HG02885 (cell line): ENCODE data around the gene CHSY1.

Experiments
- ATAC-seq: cut with Tn5 transposase; IDR thresholded peaks from one replicate; pipeline ENCODE4 v1.9.1; 2021; ENCODE audit warnings: mild to moderate bottlenecking; ENCODE audit not compliant: unreplicated experiment, poor library complexity

The CHSY1 gene

DNA sequence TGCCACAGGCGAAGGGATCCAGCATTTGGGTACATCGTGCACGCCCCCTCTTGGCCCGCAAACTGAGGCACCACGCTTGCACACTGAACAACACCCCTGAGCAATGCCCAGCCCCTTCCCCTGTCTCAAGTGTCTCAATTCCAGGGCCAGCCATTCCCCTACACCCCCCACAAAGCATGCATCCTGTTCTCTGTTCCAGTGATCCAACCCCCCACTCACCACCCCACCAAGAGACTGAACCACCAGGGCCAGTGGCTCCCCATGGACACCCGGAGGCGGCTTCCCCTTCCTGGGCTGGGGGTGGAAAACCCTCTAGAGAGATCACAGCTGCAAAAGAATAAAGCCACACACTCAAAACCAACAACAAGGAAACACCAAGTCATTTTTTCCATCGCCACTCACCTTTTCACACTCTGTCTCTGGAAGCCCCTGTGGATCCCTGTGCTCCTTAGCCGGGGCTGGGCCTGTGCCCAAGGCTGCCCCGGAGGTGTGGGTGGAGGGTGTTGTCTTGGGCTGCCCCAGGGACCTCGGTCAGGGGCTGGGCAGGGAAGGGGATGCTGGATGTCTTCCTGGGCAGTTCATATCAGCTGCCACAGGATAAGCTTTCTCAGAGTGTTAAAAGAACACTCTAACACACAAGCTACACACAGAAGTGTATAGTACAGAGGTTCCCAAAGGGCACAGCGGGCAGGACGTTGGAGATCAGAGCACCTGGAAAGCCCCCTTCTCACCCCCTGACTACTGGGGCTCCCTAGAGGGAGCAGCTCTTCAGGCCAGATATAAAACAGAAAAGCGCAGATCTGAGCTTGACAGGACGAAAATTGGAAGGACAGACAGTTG lies 92.5 kb downstream of the CHSY1 start:
- ATAC-seq = no peak

DNA sequence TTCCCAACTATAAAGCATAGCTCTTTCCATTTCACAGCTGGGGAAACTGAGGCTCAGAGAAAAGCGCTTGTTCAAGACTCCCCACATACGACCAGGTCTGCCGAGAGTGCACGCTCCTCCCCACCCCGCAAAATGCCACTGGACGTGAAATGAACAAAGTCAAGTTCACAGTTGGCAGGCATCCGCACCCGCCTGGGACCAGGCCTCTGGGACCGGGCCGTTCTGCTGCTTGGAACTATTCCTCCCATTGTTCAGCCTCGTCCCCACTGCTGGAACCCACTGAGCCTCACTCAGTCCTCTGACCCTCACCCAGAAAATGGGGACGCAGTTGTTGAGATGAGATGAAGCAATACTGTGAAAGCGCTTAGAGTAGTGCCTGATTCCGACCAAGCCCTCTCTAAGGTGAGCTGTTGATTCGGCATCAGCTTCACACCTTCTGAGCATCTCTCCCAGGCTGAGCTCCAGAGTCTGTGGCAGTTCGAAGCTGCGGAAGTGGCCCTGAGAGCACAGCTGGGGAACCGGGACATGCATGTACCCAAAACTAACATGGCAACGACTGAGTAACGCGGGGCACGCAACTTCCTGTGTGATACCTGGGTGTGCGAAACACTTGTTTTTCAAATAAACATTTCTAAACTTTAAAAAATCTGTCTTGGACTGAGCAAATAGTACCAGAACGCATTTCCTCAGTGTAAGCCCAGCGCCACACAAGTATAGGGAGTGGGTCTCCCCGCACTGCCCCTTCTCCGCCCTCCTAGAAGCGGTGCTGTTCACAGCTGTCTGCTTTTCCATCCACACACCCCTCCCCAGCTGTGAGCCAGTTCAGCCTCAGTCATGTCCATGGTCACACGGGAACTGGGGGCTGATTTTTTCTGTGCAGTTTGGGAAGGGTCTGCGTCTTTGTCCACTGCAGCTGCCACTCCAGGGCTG lies 93.4 kb downstream of the CHSY1 start:
- ATAC-seq = no peak

DNA sequence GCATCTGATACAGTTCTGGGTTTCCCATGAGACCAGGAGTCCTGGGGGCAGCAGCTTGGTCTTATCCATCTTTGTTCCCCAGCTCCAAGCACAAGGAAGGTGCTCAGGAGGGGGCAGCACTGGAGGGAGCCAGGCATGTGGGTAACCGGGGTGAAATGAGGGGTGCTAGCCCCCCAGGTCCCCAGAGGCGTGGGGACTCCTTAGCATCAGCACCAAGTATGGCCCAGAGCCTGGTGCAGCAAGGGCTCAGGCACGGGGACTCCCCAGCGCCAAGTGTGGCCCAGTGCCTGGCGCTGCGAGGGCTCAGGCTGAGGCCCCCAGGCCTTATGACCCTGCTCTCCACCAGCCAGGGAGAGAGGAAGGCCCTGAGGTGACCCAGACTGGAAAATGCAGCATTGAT lies 94.1 kb downstream of the CHSY1 start:
- ATAC-seq = no peak

DNA sequence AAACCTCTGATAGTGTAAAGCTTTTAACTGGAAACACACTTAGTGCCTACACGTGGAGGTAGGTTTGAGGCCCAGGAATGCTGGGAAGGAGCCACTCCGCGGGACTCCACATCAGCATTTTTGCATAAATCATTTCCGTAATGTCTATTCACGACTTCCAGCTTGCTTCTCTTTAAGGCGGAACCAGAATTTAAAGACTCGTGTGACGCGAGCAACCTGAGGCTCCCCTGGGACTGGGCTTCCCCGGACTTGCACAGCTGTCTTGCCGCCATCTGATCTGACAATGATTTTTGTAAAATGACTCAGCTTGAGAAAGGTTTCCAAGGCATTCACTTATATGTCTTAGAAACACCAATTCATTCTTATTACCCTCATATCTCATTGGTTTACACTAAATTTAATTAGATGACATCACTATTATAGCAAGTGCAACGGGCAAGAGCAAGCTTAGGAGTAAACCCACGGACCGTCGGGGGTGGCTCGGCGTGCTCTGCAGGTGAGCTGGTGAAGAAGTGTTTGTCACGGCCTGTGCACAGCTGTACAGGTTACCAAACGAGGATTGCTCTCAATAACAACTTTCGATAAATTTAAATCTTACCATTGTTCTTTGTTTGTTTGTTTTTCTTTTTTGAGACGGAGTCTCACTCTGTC lies 95.2 kb downstream of the CHSY1 start:
- ATAC-seq = peak; percentile 86

DNA sequence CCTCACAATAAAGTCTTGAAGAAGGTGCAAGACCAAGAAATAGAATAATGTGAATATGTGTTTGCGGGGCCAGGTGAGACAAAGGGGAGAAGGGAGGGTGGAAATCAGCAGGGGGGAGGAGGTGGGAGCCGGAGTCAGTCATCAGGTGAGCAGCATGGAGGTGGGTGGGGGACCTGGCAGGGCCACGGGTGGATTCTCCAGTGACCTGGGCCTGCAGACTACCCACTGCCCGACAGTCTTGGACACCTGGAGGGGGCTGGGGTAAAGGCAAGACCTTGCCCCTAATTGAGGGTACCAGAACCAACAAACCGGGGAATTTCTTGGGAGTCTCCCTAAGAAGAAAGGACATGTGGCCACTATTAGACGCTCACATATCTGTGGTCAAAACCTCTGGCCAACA lies 95.8 kb downstream of the CHSY1 start:
- no peak for ATAC-seq

DNA sequence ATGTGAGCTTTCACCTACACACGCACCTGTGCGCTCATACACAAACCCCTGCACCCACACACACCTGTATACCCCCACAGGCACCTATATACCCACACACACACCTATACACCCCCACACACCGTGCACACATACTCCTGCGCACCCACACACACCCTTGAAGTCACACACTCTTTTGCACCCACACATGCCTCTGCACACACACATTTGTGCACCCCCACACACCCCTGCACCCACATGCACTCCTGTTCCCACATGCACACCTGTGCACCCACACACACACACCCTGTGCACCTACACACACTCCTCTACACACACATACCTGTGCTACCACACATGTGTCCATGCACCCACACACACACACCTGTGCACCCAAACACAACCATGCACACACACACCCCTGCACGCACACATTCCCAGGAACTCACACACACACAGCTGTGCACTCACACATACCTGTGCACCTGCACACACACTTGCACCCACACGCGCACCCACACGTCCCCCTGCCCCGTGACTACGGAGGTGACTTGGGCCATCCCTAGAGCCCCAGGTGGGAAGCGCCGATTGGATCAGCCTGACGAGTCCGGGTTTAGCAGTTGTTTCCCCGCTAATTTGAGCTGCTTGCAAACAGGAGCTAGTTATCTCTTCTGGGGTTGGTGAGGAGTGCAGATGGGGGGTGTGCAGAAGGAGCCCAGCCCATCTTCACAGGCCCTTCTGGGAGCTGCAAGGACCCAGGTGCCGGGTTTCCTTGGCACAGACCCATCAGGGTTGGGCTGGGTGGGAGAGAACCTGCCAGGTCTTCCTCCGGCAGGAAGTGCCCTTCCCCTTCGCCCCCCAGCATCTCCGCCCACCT lies 97.8 kb downstream of the CHSY1 start:
- ATAC-seq = no peak

DNA sequence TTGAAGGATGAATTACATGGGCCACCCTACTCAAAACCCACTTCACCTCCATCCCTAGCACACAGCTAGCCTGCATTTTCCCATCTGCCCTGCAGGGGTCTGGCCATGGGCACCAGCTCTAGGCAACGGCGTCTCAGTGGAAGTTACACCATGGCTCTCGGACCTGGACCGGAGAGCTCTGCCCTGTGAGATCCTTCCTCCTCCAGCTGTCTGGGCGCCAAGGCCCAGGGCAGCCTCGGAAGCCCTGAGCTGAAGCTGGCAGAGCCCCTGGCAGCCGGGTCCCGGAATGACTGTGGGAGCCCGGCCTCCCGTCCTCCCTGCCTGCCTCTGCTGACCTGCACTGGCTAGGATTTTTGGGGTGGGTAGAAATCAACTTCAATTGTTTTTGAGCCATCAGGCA lies 98.9 kb downstream of the CHSY1 start:
- ATAC-seq = peak; percentile 43

DNA sequence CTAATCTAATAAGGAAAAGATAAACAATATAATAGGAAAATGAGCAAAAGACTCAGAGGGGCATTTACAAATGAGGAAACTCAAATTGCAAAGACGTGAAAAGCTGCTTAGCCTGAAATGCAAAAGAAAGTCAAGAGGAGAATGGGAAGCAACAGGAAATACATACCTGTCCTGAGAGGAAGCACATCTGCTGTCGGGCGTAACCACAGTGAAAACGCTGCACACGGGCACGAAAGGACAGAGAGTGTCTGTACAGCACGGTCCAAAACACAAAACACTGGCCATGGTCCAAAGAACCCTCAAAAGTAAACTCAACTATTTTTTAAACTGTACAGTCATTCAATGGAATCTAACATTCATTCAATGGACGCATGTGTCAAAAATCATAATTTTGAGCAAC lies 100.6 kb downstream of the CHSY1 start:
- ATAC-seq = no peak

DNA sequence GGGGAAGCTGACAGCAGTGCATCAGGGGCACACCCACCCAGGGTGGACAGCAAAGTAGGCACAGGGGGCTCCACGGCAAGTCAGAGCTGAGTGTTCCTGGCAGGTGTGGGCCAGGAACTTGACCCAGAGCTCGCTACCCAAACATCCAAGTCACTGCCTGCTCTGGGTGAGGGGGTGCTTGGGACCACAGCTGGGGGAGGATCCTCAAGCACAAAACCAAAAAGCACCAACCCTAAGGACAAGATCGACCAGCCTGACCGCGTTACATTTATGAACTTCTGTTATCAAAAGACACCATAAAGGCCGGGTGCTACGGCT lies 101.2 kb downstream of the CHSY1 start:
- no peak for ATAC-seq

DNA sequence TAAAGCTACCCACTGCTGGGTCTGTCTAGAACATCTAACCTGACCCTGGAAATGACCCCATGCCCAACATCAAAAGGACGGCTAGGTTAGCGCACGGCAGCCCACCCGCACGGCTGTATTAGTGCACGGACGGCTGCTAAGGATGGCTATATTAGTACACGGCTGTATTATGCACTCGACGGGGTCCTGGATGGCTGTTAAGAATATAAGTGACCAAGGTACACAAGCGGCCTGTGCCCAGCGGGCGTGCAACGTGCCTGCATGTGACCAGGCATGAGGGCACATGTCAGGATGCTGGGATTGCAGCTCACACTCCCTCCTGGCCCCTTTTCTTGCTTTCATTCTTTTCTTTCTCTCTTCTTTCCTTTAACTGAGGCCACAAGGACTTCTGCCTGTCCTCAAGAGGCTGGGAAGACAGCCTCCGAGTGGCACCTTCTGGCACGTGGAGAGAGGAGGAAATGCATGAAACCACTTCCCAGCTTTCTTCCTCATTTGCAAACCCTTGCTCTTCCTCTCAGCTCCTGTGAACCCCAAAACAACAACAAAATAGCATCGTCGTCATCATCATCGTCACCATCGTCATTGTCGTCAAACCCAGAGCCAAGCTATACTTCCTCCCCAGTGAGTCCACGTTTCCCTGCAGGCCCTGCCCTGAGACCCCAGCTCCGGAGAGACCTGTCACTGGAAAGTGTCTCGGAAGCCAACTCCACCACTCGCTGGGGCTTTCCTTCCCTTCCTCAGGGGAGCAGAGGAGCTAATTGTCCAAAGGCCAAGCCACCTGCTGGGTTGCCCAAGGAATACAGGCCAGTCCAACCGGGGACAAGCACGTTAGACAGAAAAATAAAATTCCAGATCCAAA lies 101.8 kb downstream of the CHSY1 start:
- no peak for ATAC-seq

DNA sequence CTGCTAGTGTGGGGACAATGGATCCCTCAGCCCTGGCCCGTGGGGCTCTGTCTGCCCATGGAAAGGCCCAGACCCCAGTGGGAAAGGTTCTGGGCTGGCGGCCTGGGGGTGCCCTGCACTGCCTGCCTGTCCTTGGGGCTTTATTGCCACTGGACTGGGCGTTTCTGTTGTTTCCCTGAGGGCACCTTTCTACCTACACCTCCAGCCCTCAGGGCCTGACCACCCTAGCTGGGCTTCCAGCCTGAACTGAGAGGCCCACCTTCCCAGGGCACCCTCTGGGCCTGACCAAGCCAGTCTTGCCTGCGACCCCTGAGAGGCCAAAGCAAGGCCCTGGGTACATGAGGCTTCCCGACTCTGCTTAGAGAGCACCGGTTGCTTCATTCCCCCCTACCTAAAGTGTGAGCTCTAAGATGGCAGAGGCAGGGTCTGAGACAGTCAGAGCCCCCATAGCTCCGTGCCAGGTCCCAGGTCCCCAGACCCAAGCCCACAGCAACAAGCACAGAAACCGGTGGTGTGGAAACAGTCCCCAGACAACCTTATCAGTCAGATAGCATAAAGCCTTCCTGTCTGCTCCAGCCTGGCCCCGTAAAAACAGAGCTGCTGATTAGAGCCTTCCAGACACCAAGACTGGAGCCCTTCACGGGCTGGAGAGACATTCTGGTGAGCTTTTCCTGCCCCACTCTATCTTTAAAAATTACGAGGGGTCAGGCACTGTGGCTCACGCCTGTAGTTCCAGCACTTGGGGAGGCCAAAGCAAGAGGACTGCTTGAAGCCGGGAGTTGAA lies 102.8 kb downstream of the CHSY1 start:
- peak; percentile 16 for ATAC-seq

DNA sequence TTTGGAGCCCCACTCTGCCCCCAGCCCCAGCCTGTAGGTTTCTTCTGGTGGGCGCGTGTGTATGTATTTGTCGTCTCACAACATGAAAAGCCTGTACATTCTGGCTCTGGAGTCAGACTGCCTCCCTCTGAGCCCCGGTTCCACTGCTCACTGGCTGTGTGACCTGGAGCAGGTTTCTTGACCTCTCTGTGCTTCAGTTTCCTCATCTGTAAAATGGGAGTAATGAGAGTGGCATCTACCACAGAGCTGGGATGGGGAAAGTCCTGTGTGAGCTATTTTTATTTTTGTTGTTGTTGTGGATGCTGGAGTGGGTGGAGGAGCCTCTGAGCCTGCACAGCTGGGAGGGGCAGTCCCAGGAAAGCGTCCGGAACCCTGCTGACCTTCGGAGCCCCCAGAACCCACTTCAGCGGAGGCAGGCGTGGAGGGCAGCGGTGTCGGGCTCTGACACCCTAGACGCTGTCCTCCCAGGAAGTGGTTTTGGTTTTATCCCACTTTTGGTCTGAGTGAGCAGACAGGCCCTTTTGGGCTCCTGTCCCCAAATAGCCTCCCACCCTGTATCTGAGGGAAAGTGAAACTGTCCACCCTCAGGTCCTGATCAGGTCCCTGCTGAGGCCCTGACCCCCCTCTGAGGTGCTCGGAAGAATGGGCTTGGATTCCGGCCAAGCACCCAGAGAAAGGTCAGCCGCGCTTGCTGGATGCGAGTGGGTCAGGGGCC lies 103.5 kb downstream of the CHSY1 start:
- peak; percentile 61 for ATAC-seq

DNA sequence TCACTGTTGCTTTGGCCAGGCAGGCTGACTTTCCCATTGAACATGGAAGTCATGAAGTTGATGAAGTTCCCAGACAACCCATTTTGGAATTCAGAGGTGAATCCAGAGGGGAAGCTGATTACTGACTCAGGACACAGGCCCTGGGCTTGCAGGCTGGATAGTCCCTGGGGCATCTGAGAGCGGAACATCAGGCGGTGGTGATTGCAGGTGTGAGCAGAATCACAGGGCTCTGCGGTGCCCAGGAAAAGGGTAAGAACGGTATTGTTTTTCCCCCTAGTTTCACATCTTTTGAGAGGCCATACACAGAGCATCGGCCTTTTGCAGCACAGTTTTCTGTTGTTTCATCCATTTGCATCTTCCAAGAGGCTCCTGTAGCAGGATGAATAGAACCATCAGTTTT lies 104.7 kb downstream of the CHSY1 start:
- ATAC-seq = no peak

DNA sequence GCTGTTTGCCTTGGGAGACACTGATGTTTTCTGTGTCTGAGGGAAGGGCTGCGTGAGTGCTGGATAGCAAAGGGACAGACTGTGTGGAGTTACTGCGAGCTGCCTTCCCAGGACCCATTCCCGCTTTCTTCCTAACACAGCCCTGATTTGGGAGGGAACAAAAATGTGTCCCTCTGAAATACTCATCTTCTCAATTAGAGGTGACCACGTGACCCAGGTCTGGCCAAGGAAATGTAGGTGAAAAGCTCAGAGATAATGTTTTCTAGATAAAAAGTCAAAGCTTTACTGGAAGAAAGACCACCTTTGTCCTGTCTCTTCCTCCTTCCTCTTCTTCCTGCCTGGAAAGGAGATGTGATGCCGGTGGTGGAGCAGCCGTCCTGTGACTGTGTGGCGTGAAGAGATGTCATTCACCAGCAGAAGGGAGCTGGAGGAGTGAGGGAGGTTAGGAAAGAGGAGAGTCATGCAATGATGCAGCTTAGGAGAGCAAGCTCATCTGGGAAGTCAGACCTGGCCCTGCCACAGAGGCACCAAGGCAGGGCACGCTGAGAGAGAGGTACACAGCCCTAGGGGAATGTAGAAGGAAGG lies 105.6 kb downstream of the CHSY1 start:
- no peak for ATAC-seq

DNA sequence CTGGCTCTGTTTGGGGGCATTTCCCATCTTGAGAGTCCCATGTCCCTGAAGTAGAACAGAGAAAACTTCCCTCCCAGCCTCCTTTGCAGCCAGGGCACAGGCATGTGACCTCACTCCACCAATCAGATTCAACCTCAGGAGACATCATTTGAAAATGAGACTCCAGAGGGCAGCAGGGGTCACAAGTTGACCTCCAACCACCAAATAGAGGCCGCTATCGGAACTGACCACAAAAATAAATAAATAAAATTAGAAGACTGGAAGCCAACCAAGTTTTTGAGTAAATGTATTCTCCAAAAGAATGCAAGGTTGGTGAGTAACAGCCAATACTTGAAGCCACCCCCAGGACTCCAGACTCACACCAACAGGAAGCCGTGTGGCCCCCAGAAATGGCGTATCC lies 106.5 kb downstream of the CHSY1 start:
- ATAC-seq = no peak

DNA sequence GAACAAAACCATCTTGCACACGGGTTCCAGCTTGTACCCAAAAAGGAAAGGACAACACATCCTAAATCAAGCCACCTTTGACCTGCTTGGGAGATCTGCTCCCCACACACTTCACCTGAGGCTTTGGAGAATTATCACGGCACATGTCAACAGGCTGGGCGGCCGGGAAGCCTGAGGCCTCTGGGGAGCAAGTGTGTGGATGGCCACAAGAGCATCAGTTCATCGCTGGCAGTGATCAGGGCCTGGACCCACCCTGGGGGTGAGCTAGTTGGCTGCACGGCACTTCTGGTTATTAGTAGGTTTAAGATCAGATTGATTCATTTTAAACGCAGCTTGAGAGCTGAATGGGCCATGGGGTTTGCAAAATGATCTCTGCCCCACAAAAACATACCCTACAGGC lies 108.5 kb downstream of the CHSY1 start:
- no peak for ATAC-seq

DNA sequence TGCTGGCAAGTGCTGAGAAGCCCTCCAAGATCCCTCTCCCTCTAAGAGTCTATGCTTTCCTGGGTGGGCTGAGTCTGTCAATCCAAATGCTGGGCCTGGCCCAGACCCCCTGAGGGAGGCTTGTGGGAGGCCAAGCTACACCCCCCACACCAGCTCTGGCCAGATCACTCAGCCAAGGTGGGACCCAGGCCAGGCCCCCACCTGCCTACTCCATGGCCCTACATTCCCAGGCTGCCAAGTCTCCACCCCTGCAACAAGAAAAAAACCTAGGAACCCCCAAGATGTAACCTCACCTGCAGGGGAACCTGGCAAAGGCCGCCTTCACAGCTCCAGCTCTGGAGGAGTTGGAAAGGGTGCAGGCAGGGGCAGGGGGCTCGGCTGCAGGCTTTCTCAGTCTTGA lies 109.1 kb downstream of the CHSY1 start:
- ATAC-seq = no peak
